Spleen (tissue), 11 donors: ENCODE results near the gene ZNHIT6. TPM values are rescaled to one million over a fixed set of nuclear protein-coding genes. Genes with fewer than 3 reads are reported as not detected.

Source experiments
- DNase-seq: peaks from one replicate; pipeline ENCODE4 v3.0.0-alpha.2; 2020
- H3K27ac ChIP-seq, 8 donors: fragments of 200-600 bp; sonication (generic) in 7 of 8; 1 replicate in 4 of 8; 2 replicates in 4 of 8; pipeline versions ENCODE4 v1.5.0 to v1.8.0; 2016 to 2021; ENCODE audit warnings: inconsistent platforms in 4 of 8, mild to moderate bottlenecking in 4 of 8, moderate library complexity in 1 of 8
- H3K27me3 ChIP-seq, 7 donors: fragments of 200-600 bp; sonication (generic) in 6 of 7; replicated peaks in 1 of 7; 1 replicate in 4 of 7; 2 replicates in 3 of 7; pipeline versions ENCODE4 v1.5.0 to v1.8.0; 2016 to 2021; ENCODE audit warnings: inconsistent platforms in 3 of 7, mild to moderate bottlenecking in 1 of 7
- H3K36me3 ChIP-seq, 6 donors: fragments of 200-600 bp; sonication (generic) in 5 of 6; 1 replicate in 4 of 6; 2 replicates in 2 of 6; pipeline versions ENCODE4 v1.5.0 to v1.8.0; 2016 to 2021; ENCODE audit warnings: inconsistent platforms in 2 of 6
- H3K4me1 ChIP-seq, 6 donors: fragments of 200-600 bp; sonication (generic) in 5 of 6; 1 replicate in 3 of 6; 2 replicates in 3 of 6; pipeline versions ENCODE4 v1.5.0 to v1.8.0; 2016 to 2021; ENCODE audit warnings: inconsistent platforms in 3 of 6
- H3K4me3 ChIP-seq, 8 donors: fragments of 200-600 bp; sonication (generic) in 7 of 8; 1 replicate in 4 of 8; 2 replicates in 4 of 8; pipeline versions ENCODE4 v1.5.0 to v1.8.0; 2016 to 2021; ENCODE audit warnings: inconsistent platforms in 4 of 8, mild to moderate bottlenecking in 4 of 8, moderate library complexity in 2 of 8
- H3K9me3 ChIP-seq, 8 donors: fragments of 200-600 bp; sonication (generic) in 7 of 8; 1 replicate in 4 of 8; 2 replicates in 4 of 8; pipeline versions ENCODE4 v1.5.0 to v1.8.0; 2016 to 2021; ENCODE audit warnings: inconsistent platforms in 4 of 8
- POLR2A ChIP-seq, 3 donors: fragments of 450-650 bp; IDR thresholded peaks; one replicate each; pipeline ENCODE4 v1.5.1; 2017; ENCODE audit warnings: antibody characterized with exemption in 3 of 3, mild to moderate bottlenecking in 1 of 3
- POLR2AphosphoS5 ChIP-seq, 3 donors: sonication (generic); formaldehyde crosslinking; IDR thresholded peaks; one replicate each; pipeline ENCODE4 v1.5.1; 2017; ENCODE audit warnings: antibody characterized with exemption in 3 of 3
- WGBS, 5 donors: extraction: QIAGEN DNeasy Blood & Tissue Kit in 3 of 5; methylation state at CpG; one replicate each; pipeline versions ENCODE4 v1.1.5 to v1.1.7; 2013 to 2018; 5-methylcytosine and 5-hydroxymethylcytosine counted together
- intact Hi-C: fragments of 100-400 bp; cut with DNase I; formaldehyde crosslinking; loops from one replicate; pipeline ENCODE4 v1.15.0; 2023; ENCODE audit warnings: low total_unique reads
- polyA plus RNA-seq, 3 donors: library from polyadenylated mRNA; stranded (reverse); fragments of 200-250 nt; gene quantifications; one replicate each; pipeline ENCODE4 v1.2.1, GENCODE V29; 2013
- total RNA-seq, 7 donors: library from RNA; depleted of rRNA in 3 of 7; stranded (reverse); fragments of >200 nt in 3 of 7; fragmentation: NEBNext Ultra II Directional in 4 of 7; extraction: Animal tissue kit (Norgen Biotek cat#: 25700) in 4 of 7; gene quantifications; one replicate each; pipeline versions ENCODE4 v1.1.0 to v1.2.1, GENCODE V29; 2016 to 2021
- TF ChIP-seq, protein P1 (sequence below), 11 experiments: fragments of 200-600 bp in 7 of 11; fragments of 450-650 bp in 4 of 11; sonication (generic) in 4 of 11; IDR thresholded peaks in 8 of 11; conservative IDR thresholded peaks in 3 of 11; 1 replicate in 7 of 11; 2 replicates in 4 of 11; pipeline versions ENCODE4 v1.4.0 to v1.8.0; 2016 to 2021; ENCODE audit warnings: antibody characterized with exemption in 11 of 11, inconsistent platforms in 4 of 11, mild to moderate bottlenecking in 1 of 11
- donor health status: healthy with polysubstance abuse.
- donor health status: DM: no; HTN: no; CAD: no; lungs with moderate emphysema.
- donor health status: DM: no; HTN: no; CAD: no.
- donor health status: Bipolar disorder and iron deficiency.
- donor health status: healthy.
- donor health status: DM: no; HTN: no; CAD: no.
- donor health status: DM: yes; HTN: yes; CAD: no.

Gene ZNHIT6
- total and polyA plus RNA-seq, 10 donors, result 6.2 to 17.2 (median 11.6) TPM

DNA sequence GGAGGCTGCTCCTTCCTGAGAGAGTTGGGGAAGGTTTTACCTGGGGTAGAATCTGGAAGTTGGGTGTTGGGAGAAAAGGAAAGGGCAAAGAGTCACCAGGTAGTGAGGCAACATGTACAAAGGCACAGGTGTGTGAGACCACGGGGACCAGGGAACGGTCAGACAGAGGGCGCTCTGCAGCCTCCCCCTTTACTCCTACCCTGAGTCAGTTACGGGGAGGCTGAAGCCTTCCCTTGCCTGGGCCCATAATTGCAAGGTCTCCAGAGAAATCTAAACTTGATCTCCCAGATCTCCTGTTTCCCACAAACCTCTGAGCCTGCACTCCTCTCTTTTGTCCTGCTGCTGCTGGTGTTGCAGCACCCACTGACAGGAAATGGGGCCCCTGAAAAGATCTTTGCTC, 105.7 kb downstream of the ZNHIT6 start:
- no peaks in the 10 kb centered on the region for H3K27me3 ChIP-seq
- no peak for DNase-seq
- no peak for TF ChIP-seq POLR2A (IDR thresholded peaks at IDR 0.05)
- TF ChIP-seq, protein P1, sequence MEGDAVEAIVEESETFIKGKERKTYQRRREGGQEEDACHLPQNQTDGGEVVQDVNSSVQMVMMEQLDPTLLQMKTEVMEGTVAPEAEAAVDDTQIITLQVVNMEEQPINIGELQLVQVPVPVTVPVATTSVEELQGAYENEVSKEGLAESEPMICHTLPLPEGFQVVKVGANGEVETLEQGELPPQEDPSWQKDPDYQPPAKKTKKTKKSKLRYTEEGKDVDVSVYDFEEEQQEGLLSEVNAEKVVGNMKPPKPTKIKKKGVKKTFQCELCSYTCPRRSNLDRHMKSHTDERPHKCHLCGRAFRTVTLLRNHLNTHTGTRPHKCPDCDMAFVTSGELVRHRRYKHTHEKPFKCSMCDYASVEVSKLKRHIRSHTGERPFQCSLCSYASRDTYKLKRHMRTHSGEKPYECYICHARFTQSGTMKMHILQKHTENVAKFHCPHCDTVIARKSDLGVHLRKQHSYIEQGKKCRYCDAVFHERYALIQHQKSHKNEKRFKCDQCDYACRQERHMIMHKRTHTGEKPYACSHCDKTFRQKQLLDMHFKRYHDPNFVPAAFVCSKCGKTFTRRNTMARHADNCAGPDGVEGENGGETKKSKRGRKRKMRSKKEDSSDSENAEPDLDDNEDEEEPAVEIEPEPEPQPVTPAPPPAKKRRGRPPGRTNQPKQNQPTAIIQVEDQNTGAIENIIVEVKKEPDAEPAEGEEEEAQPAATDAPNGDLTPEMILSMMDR (IDR thresholded peaks at IDR 0.05 in 8 of 11, conservative IDR thresholded peaks at IDR 0.05 in 3 of 11), result no peak
- no peak for TF ChIP-seq POLR2AphosphoS5 (IDR thresholded peaks at IDR 0.05)
- 79 to 92% (median 84%) methylated on average over 4 of the region's 4 CpGs for WGBS, 5 donors
- no peak overlapping the region for H3K27ac ChIP-seq
- no peak overlapping the region for H3K4me3 ChIP-seq
- H3K4me1 ChIP-seq, result no peaks in the 10 kb centered on the region
- no peaks in the 10 kb centered on the region for H3K9me3 ChIP-seq
- no peaks in the 10 kb centered on the region for H3K36me3 ChIP-seq
- intact Hi-C loops, result no loop called here

DNA sequence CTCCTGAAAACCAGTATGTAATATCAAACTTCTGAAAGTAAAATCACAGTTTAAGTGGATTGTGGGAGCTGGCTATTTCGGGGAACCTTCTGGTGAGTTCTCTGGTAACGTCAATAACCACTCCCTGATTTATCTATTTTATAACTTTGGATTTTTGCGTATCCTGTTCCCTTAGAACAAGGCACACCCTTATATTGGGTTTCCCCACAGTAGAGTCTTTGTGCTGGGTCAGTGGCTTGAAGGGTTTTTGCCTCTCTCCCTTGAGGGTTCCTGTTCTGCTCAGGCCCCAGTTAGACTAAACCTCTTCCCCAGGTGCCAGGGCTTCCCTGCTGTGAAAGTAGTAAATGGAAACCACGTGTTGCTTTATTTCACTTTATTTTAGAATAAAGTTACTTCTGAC, 106.3 kb downstream of the ZNHIT6 start:
- DNase-seq, result no peak
- WGBS, 5 donors, result 65 to 90% (median 77%) methylated on average over 4 of the region's 4 CpGs
- no peaks in the 10 kb centered on the region for H3K9me3 ChIP-seq
- H3K4me3 ChIP-seq, result no peak overlapping the region
- no peak for TF ChIP-seq POLR2AphosphoS5 (IDR thresholded peaks at IDR 0.05)
- H3K27ac ChIP-seq, result no peak overlapping the region
- H3K27me3 ChIP-seq, result no peaks in the 10 kb centered on the region
- H3K36me3 ChIP-seq, result no peaks in the 10 kb centered on the region
- intact Hi-C loops, result no loop called here
- no peaks in the 10 kb centered on the region for H3K4me1 ChIP-seq

DNA sequence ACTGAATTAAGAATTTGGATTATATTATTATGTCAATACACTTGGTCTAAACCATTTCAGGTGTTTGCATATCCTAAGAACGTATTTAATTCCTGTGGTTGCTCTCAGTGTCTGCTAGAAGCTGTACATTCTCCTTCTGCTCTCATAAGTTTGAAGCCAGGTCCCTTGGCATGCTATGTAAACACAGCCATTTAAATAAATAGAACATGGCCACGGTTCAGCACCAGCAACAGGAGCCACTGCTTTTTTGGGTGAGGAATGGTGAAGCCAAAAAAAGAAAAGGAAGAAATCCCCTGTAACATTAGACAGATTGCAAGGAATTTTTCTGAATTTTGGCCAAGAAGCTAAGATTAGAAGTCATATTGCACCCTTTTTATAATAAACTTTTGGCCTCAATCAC, 108.6 kb downstream of the ZNHIT6 start:
- no peak overlapping the region for H3K4me3 ChIP-seq
- 61 to 83% (median 68%) methylated on average over 2 of the region's 2 CpGs for WGBS, 5 donors

More for the DNA sequence above, 108.6 kb downstream of the ZNHIT6 start:
- H3K27me3 ChIP-seq, result no peaks in the 10 kb centered on the region
- DNase-seq, result no peak
- TF ChIP-seq, protein P1 (IDR thresholded peaks at IDR 0.05 in 8 of 11, conservative IDR thresholded peaks at IDR 0.05 in 3 of 11), result no peak
- no peak for TF ChIP-seq POLR2A (IDR thresholded peaks at IDR 0.05)
- no peak for TF ChIP-seq POLR2AphosphoS5 (IDR thresholded peaks at IDR 0.05)
- H3K36me3 ChIP-seq, result no peaks in the 10 kb centered on the region
- intact Hi-C loops, result no loop called here
- H3K4me1 ChIP-seq, result no peaks in the 10 kb centered on the region
- no peaks in the 10 kb centered on the region for H3K9me3 ChIP-seq
- H3K27ac ChIP-seq, result no peak overlapping the region

Other genes starting within 250 kb of the ZNHIT6 start
- gene DDAH1, start 243.3 kb downstream of the ZNHIT6 start, total RNA-seq, result 10 to 100 TPM in 6 of 7 donors, 1 to 10 TPM in 1; 8.2 to 19.8 (median 15.6) TPM
- 1 to 10 TPM; 1.8 to 3.9 (median 2.3) TPM for gene DDAH1, start 243.3 kb downstream of the ZNHIT6 start, polyA plus RNA-seq
- gene CCN1, start 127.7 kb downstream of the ZNHIT6 start, total RNA-seq, result 100 to 1,000 TPM in 4 of 7 donors, 10 to 100 TPM in 3; 15.9 to 371 (median 148) TPM
- gene CCN1, start 127.7 kb downstream of the ZNHIT6 start, polyA plus RNA-seq, result 10 to 100 TPM in 2 of 3 donors, 1 to 10 TPM in 1; 8.0 to 87.0 (median 74.5) TPM